K562 (cell line): Measurements from ENCODE around the gene NAXD. TPM values are rescaled to one million over a fixed set of nuclear protein-coding genes. Genes with fewer than 3 reads are reported as not detected.

Source experiments
- ATAC-seq: fragments of 200-7000 bp; cut with Tn5 transposase; 3 replicates; pipeline ENCODE4 v1.9.1; 2020; ENCODE audit warnings: moderate library complexity
- BruUV-seq: library from RNA; stranded (reverse); fragments of 400-500 nt; replicated peaks from 2 replicates; lab custom pipeline; 2021; lab: Mats Ljungman, UMichigan
- CTCF ChIA-PET: fragments of 300-600 bp; formaldehyde crosslinking; extraction: SDS; loops from one replicate; lab custom pipeline; 2021; ENCODE audit warnings: low intra/inter-chr PET ratio; lab: Yijun Ruan, JAX
- POLR2A ChIA-PET: fragments of 300-600, 350-650 bp; sonication (Branson Sonifier 250); formaldehyde crosslinking; extraction: SDS; loops from one replicate; lab custom pipeline; 2021; ENCODE audit warnings: antibody characterized with exemption, inconsistent platforms; lab: Yijun Ruan, JAX
- DNase-seq, 4 experiments: peaks; one replicate each; pipeline versions ENCODE4 v3.0.0 to v3.0.0-alpha.2; 2011 to 2018; ENCODE audit warnings: low spot score in 3 of 4, mixed read lengths in 3 of 4; ENCODE audit errors: extremely low read depth in 1 of 4
- FAIRE-seq: peaks from 2 replicates; lab custom pipeline; 2011; peaks lifted over from hg19 to GRCh38; lab: Jason Lieb, UNC
- H2AFZ ChIP-seq: 2 replicates; pipeline ENCODE4 v1.6.0; 2011; ENCODE audit warnings: low read depth, low read length, control low read depth, inconsistent platforms
- H3K27ac ChIP-seq: fragments of 200-600 bp; 3 replicates; pipeline ENCODE4 v1.8.0; 2011; ENCODE audit warnings: low read depth, mild to moderate bottlenecking, control low read depth, inconsistent platforms, low read length, moderate library complexity, mixed read lengths; ENCODE audit errors: extremely low read depth
- H3K27me3 ChIP-seq, 2 experiments: fragments of 300-600 bp in 1 of 2; 2 replicates in 1 of 2; 3 replicates in 1 of 2; pipeline versions ENCODE4 v1.6.0 to v1.8.0; 2011; ENCODE audit warnings: inconsistent platforms in 2 of 2, low read length in 2 of 2, mild to moderate bottlenecking in 1 of 2, mixed read lengths in 1 of 2, moderate library complexity in 1 of 2; ENCODE audit not compliant: control insufficient read depth in 2 of 2, insufficient read depth in 2 of 2
- H3K36me3 ChIP-seq: fragments of 300-600 bp; 3 replicates; pipeline ENCODE4 v1.8.0; 2011; ENCODE audit warnings: mild to moderate bottlenecking, low read length, inconsistent platforms; ENCODE audit not compliant: control insufficient read depth, insufficient read depth
- H3K4me1 ChIP-seq, 2 experiments: fragments of 200-600 bp in 1 of 2; replicated peaks in 1 of 2; 2 replicates in 1 of 2; 3 replicates in 1 of 2; pipeline versions ENCODE4 v1.5.1 to v1.8.0; 2011; ENCODE audit warnings: inconsistent platforms in 2 of 2, low read length in 2 of 2, mild to moderate bottlenecking in 1 of 2, mixed read lengths in 1 of 2, moderate library complexity in 1 of 2; ENCODE audit not compliant: control insufficient read depth in 2 of 2, insufficient read depth in 2 of 2
- H3K4me2 ChIP-seq: 2 replicates; pipeline ENCODE4 v1.6.1; 2011; ENCODE audit warnings: low read length, control low read depth, inconsistent platforms, mixed read lengths; ENCODE audit not compliant: insufficient read depth
- H3K4me3 ChIP-seq: fragments of 200-600 bp; sonication (generic), shearing (Covaris generic); 2 replicates; pipeline ENCODE4 v1.5.1; 2016; ENCODE audit warnings: control low read depth, inconsistent platforms
- H3K79me2 ChIP-seq: fragments of 200-600 bp; 3 replicates; pipeline ENCODE4 v1.8.0; 2011; ENCODE audit warnings: low read length, inconsistent platforms; ENCODE audit not compliant: control insufficient read depth, insufficient read depth
- H3K9ac ChIP-seq, 2 experiments: 2 replicates each; pipeline versions ENCODE4 v1.6.0 to v1.6.1; 2011; ENCODE audit warnings: low read depth in 2 of 2, low read length in 2 of 2, control low read depth in 1 of 2, inconsistent platforms in 1 of 2, mild to moderate bottlenecking in 1 of 2, mixed read lengths in 1 of 2; ENCODE audit not compliant: insufficient read depth in 1 of 2
- H3K9me1 ChIP-seq: one replicate; pipeline ENCODE4 v1.6.0; 2011; ENCODE audit warnings: inconsistent platforms, mild to moderate bottlenecking, low read length, moderate library complexity; ENCODE audit not compliant: control insufficient read depth, insufficient read depth
- H3K9me3 ChIP-seq: replicated peaks from 2 replicates; pipeline ENCODE4 v1.5.1; 2011; ENCODE audit warnings: low read depth, low read length, inconsistent platforms; ENCODE audit not compliant: control insufficient read depth, insufficient read depth
- H4K20me1 ChIP-seq: replicated peaks from 2 replicates; pipeline ENCODE4 v1.6.1; 2011; ENCODE audit warnings: low read length, inconsistent platforms, mixed read lengths; ENCODE audit not compliant: control insufficient read depth, insufficient read depth
- CBX3 ChIP-seq, 2 experiments: IDR thresholded peaks; 1 replicate in 1 of 2; 2 replicates in 1 of 2; pipeline ENCODE4 v1.6.1; 2012; ENCODE audit warnings: inconsistent platforms in 2 of 2, low read length in 2 of 2, borderline replicate concordance in 1 of 2, control low read depth in 1 of 2
- COPS2 ChIP-seq: fragments of 450-650 bp; conservative IDR thresholded peaks from 2 replicates; pipeline ENCODE4 v1.6.1; 2016; ENCODE audit warnings: mild to moderate bottlenecking, moderate library complexity
- E2F3 ChIP-seq: fragments of 250-450 bp; sonication (Bioruptor Pico); IDR thresholded peaks from 2 replicates; pipeline ENCODE4 v1.4.0; 2020; ENCODE audit warnings: mild to moderate bottlenecking
- JUND ChIP-seq, 2 experiments: IDR thresholded peaks; 2 replicates in 1 of 2; 3 replicates in 1 of 2; pipeline ENCODE4 v1.6.1; 2011; ENCODE audit warnings: borderline replicate concordance in 2 of 2, low read depth in 2 of 2, low read length in 2 of 2, improper control_type of control experiment in 1 of 2, missing biosample characterization in 1 of 2, missing genetic modification characterization in 1 of 2, missing genetic modification reagents in 1 of 2
- KDM4B ChIP-seq, 2 experiments: fragments of 450-650 bp in 1 of 2; sonication (generic) in 1 of 2; IDR thresholded peaks; 2 replicates each; pipeline ENCODE4 v1.6.1; 2016 to 2017; ENCODE audit warnings: borderline replicate concordance in 2 of 2, antibody characterized with exemption in 1 of 2, low read depth in 1 of 2, mild to moderate bottlenecking in 1 of 2
- MNT ChIP-seq, 2 experiments: fragments of 450-650 bp; conservative IDR thresholded peaks; 2 replicates each; pipeline ENCODE4 v1.6.1; 2017; ENCODE audit warnings: mild to moderate bottlenecking in 2 of 2, moderate library complexity in 2 of 2
- TGIF2 ChIP-seq: sonication (generic); formaldehyde crosslinking; IDR thresholded peaks from 2 replicates; pipeline ENCODE4 v1.8.1; 2022; ENCODE audit warnings: mild to moderate bottlenecking, missing genetic modification reagents, moderate library complexity
- WGBS: fragments of 100-300 bp; shearing (Covaris generic); methylation state at CpG from one replicate; pipeline ENCODE4 v1.1.6; 2016; ENCODE audit warnings: low coverage, mixed read lengths; ENCODE audit not compliant: insufficient coverage; ENCODE audit errors: missing lambda C conversion rate; 5-methylcytosine and 5-hydroxymethylcytosine counted together
- in situ Hi-C: fragments of 300-500 bp; cut with MboI; formaldehyde crosslinking; loops from 4 replicates; pipeline ENCODE4 v1.15.0; 2018; ENCODE audit warnings: inconsistent platforms, mixed read lengths
- intact Hi-C: fragments of 100-400 bp; cut with micrococcal nuclease; formaldehyde crosslinking; loops from 2 replicates; pipeline ENCODE4 v1.14.2; 2022
- polyA plus RNA-seq, 8 experiments: library from polyadenylated mRNA; depleted of rRNA in 4 of 8; stranded (reverse) in 5 of 8; unstranded in 3 of 8; fragments of >200 nt; fragmentation: Nextera tagmentation in 2 of 8; fragmentation: Illumina TruSeq in 1 of 8; extraction: Ambion mirVana in 2 of 8; extraction: Trizol in 1 of 8; gene quantifications; 2 replicates each; pipeline versions ENCODE4 v1.2.1 to v1.2.3, GENCODE V29; 2011 to 2014; ENCODE audit warnings: inconsistent platforms in 1 of 8, missing spikeins in 1 of 8
- total RNA-seq, 7 experiments: library from RNA; depleted of rRNA in 6 of 7; stranded (reverse); fragments of >200 nt in 6 of 7; fragmentation: Illumina TruSeq in 2 of 7; extraction: Trizol in 2 of 7; gene quantifications; 2 replicates each; pipeline versions ENCODE4 v1.2.1 to v1.2.3, GENCODE V29; 2011 to 2021; ENCODE audit warnings: low replicate concordance in 1 of 7

NAXD gene
- total and polyA plus RNA-seq, 9 of the 15 experiments (the other 6 are each of a cell fraction or from before 2014, with no cell fraction given): 0.59 to 20.6 (median 13.0) TPM

- POLR2A ChIA-PET: interaction anchor here (0.7 to 1.3 kb wide), 2 partner anchors 25 to 65 kb away, joined by 3 to 5 read pairs; no protein-coding TSS in a partner anchor
- in situ Hi-C loops (no loop called here), intact Hi-C loops (no loop called here)
- CTCF ChIA-PET: no interaction called here
- no peak for FAIRE-seq
- Histone ChIP-seq H3K9me1 (peaks cover 3% of the 10 kb centered on the region), H3K27me3 (no peaks in the 10 kb centered on the region), H3K9me3 (no peaks in the 10 kb centered on the region), H2AFZ (no peak overlapping the region), H4K20me1 (no peaks in the 10 kb centered on the region), H3K4me1 (peaks cover 4 to 23% of the 10 kb centered on the region in 2 experiments; a peak in 4 of 5 replicates), H3K36me3 (peaks cover 29% of the 10 kb centered on the region; the same call in 1 of the 3 replicates), H3K9ac (no peak overlapping the region), H3K79me2 (no peaks in the 10 kb centered on the region), H3K27ac (no peak overlapping the region), H3K4me2 (no peak overlapping the region), H3K4me3 (no peak overlapping the region)
- no peak for ATAC-seq
- 87% methylated on average over 6 of the region's 7 CpGs for WGBS
- DNase-seq: no peak
- no peak for TF ChIP-seq TGIF2
- no peak for TF ChIP-seq KDM4B (IDR thresholded peaks at IDR 0.05; ENCODE audit: borderline replicate concordance in 2 of 2, low read depth in 1 of 2)
- no peak for TF ChIP-seq COPS2
- TF ChIP-seq JUND (IDR thresholded peaks at IDR 0.05; ENCODE audit: borderline replicate concordance, low read depth, low read length): no peak
- no peak for TF ChIP-seq JUND (tag; IDR thresholded peaks at IDR 0.05; ENCODE audit: borderline replicate concordance, low read depth, low read length)
- TF ChIP-seq CBX3 (IDR thresholded peaks at IDR 0.05; ENCODE audit: borderline replicate concordance in 1 of 2, low read length in 2 of 2): no peak
- TF ChIP-seq E2F3 (CRISPR knock-in tag): no peak
- TF ChIP-seq MNT (conservative IDR thresholded peaks at IDR 0.05): no peak
- no TSS peak for BruUV-seq
Measured at GRCh38 chr13:110649551-110649950, 34.2 kb downstream of the NAXD start.
